ENCODE results near the gene STPG4.

The STPG4 gene

GRCh38 chr2:47087051-47087450 lies 68.1 kb downstream of the STPG4 start:
- no peak for DNase-seq (ENCODE audit: low read depth)

GRCh38 chr2:47086571-47086970 lies 68.5 kb downstream of the STPG4 start:
- DNase-seq (ENCODE audit: low read depth), result no peak

DNA sequence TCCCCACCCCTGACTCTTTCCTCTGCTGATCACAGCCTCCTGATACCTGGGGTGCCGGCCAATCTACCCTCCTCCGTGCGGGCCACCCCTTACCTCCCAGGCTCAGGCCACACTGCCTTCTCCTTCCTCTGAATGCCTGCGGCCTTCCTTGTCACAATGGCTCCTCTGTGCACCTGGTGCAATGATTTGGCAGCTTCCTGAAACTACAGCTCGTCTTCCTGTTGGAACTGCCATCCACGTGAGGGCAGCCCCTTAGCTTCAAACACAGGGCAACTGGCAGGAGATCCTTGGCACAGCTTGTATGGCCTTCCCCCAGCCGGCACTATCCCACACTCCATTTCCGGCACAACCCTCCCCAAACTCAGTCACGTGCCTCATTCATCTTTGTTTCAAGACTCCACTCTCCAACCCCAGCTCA lies 69.0 kb downstream of the STPG4 start:
- no peak for DNase-seq (ENCODE audit: low read depth)

DNA sequence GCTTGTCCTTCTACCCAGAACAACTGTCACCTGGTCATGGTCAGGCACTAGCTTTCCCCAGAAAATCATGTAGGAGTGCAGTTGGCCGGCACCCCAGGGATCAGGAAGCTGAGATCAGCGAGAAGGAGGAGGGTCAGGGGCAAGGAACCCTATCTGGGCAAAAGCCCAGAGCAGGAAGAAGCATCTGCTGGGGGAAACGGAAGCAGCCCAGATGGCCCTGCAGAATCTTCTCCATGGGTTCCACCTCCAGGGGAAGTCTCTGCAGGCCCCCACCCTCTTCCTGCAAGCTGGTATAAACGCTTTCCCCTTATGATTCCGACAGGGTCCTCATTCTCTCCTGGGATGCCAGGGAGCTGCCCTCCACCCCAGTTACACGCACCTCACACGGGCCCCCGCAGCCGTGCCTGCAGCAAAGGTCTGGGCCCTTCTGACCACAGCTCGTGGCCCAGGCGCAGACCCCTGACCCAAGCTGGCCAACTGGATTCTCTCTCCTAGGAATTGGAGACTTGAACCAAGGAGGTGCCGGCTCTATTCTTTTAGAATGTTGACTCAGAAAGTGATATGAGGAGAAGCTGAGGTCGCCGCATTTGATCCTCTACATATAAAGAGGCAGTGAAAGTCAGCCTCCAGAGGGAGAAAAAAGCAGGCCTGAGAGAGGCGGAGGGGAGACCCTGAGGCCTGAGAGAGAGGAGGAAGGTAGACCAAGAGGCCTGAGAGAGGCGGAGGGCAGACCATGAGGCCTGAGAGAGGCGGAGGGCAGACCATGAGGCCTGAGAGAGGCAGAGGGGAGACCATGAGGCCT lies 71.0 kb downstream of the STPG4 start:
- DNase-seq (ENCODE audit: low read depth), result no peak

DNA sequence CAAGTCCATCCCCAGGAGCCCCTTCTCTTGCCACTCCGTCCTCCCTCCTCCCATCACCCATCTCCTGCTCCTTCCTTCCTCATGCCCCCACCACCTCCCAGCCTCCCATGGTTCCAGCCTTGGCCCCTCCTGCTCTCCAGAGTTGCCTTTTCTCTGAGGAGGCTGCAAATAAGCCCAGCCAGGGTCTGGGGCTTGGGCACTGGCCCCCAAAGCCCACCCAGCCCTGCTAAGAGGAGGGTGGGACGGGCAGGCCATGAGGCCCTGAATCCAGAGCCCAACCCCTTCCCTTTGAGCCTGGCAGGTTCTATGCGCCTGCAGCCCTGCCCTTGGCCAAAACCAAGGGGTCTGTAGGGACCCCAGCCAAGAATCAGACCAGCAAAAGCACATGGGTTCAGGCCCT lies 71.6 kb downstream of the STPG4 start:
- DNase-seq (ENCODE audit: low read depth), result no peak

DNA sequence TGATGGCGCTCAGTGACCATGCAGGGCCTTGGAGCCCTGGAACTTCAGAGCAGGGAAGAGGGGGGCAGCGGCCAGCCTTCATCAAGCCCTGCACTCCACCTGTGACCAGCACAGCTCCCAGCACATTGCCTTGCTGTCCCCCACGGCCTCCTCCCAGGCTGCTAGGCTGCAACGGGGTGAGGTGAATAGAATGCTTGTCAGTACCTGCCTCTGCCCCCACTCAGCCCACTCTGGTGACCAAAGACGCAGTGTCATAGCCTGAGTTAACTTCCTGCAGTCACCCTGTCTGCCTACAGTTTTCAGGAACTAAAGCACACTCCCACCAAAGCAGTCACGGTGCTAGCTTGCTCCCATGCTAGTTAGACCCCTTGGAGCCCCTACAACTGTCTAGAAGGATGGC lies 72.1 kb downstream of the STPG4 start:
- DNase-seq (ENCODE audit: low read depth), result no peak

GRCh38 chr2:47080888-47081301 lies 74.2 kb downstream of the STPG4 start:
- DNase-seq (ENCODE audit: low read depth), result no peak

DNA sequence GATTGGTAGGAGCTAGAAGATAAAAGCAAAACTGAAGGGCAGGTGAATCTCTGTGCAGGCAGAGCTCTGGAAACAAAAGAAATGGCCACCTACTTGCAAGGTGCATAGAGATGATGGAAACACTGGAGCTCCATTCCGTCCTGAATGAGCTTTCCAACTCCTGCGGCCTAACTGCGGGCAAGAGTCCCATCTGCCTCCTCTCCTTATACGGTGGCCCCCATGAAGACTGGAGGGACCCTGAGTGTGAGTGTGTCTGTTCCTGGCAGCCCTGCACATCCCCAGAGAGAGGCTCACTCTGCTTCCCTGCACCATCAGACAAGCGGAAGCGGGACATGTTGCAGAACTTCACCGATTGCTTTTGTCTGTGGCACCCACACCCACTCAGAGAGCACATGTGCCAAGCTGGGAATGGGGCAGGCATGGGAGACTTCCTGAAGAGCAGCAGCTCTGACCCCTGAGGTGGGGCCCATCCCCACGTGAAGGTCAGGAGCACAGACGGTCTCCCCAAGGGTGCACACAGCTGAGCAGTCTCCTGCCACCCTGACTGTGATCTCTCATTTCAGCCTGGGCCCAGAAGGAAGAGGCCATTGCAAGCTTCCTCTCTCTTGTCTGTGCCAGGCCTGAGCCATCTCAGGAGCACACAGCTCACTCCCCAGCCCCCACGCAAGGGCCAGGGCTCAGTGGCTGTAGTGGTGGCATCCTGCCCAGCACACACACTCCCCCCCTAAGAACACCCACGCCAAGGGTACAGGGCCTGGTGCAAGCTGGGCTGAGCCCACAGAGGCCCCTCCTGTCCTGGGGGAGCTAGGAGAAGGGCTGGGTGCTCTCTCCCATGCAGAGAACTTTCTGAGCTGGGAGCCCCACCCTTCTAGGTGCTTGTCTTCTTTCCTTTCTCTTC lies 75.3 kb downstream of the STPG4 start:
- no peak for DNase-seq (ENCODE audit: low read depth)

DNA sequence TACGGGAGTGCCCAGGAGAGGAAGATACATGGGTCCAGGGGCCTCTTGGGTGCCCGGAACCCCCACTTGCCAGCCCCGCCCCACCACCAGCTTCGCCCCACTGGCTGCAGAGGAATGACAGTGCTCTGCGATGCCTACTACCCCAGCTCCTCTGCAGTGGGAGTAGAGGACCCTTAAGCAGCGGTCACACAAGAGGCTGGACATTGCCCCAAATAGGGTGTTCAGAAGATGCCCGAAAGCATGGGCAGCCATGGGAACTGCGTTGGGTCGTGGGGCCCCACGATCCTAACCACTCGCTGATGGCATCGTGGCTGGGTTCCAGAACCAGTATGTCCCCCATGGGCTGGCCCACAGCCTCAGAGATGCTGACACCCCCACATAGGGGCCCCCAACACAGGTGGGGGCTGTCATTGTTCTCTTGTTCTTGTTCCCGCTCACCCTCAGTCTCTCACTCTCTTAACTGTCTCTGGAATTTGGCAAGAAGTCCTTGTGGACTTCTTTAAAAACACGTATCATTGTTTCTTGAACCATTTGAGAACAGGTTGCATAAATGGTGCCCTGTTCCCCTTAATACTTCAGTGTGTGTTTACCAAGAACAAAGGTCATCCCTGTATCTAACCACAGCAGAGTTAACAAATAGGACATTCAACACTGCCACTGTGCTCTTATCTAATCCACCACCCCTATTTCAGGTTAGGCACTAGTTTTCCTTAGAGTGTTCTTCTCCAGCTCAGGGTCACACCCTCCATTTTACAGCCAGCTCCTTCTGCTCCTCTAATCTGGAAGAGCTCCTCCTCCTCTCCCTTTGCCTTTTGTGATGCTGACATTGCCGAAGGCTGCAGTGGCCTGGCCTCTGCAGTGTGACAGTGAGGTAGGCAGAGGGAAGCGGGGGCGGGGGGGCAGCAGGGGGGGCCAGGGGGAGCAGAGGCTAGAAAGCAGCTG lies 76.3 kb downstream of the STPG4 start:
- no peak for DNase-seq (ENCODE audit: low read depth)

DNA sequence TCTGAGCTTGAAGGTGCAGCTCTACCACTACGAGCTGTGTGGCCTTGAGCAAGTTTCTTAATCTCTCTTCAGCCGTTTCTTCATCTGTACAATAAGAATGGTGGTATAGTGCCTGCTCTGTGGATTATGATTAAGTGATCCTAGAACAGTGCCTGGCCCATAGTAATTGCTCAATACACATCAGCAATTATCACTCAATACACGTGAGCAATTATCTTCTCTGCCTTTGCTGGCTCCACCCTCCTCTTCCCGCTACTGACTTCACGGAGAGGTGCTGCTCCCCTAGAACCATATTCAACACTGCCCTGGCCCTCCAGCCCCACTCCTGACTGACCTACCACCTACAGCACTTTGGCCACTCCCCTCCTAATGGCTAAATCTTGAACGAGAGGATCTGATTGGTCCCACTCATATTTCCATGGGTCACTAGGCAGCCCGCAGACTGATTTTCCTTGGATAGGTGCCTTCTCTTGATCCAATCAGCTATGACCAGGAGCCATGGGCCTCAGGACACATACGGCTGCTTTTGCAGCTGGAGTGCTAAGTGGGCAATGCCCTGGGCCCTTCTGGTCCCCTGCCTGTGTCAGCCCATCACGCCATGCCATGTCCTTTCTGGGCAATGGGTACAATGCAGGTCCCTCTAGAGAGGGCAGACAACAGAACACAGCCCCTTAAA lies 77.5 kb downstream of the STPG4 start:
- DNase-seq (ENCODE audit: low read depth), result no peak

- DNase-seq (ENCODE audit: low read depth), result no peak
Observed at GRCh38 chr2:47076586-47077441, 78.3 kb downstream of the STPG4 start.

DNA sequence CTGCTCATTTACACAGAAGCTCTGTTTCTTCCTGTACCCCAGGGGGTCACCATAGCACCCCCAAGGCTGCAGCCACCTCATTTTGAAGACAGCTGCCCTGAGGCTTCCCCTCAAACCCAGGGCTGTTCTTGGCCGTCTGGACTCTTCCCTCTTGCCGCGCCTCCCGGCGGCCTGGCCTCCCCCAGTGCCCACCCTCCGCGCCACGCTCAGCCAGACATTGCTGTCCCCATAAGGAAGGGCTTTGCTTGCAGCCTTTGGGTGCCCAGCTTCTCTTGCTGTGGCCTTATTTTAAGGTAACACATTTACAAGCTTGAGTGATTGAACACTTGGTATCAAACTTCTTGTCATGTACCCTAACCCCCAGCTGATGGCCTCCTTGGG lies 79.0 kb downstream of the STPG4 start:
- no peak for DNase-seq (ENCODE audit: low read depth)

DNA sequence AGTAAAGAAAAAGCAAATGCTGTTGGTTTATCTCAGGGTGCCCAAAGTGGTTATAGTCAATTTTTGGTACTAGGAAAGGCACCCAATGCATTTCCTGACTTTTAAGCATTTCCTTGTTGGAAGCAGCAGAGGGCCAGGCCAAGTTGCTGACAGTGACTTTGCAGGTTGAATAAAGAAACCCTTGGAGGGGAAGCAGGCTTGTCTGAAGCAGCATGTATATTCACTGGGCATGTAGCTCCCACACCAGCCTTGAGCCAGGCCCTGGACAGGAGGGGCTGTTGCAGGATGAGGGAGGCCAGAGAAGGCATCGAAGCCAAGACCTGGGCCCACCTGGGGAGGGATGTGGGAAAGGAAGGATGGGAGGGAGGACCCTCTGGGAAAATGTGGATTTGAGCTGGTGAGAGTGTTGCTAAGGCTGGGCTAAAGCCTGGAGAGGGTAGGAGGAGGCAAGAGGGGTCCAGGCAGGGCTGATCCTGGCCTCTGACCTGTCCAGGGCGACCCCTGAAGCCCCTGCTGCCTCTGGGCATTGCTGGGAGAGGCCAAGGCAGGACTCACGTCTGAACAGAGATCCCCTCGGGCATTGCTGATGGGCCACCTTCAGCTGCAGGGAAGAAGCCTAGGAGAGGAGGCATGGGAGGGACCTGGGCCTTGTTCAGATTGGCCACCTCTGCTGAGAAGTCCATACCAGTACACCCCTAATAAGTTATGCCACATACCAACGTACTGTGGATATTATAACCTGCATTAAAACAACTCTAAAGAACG lies 79.6 kb downstream of the STPG4 start:
- DNase-seq (ENCODE audit: low read depth), result no peak

GRCh38 chr2:47074691-47075090 lies 80.4 kb downstream of the STPG4 start:
- no peak for DNase-seq (ENCODE audit: low read depth)

GRCh38 chr2:47073641-47074040 lies 81.5 kb downstream of the STPG4 start:
- DNase-seq (ENCODE audit: low read depth), result no peak

DNA sequence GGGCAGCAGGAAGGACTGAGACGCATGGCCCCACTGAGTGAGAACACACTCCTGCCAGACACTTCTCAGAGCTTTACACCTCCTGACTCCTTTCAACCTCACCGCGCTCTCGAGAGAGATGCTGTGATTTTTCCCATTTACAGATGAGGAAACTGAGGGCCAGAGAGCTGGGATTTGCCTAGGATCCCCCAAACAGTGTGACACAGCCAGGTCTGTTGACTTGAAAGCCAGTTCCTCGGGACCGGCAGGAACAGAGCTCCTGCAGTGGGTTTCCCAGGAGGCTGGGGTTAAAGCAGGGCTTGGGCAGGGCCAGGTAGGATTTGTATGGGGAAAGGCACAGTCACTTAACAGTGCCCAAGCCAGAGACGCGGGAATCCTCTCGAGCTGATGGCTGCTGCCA lies 81.9 kb downstream of the STPG4 start:
- DNase-seq (ENCODE audit: low read depth), result no peak

GRCh38 chr2:47072728-47073191 lies 82.3 kb downstream of the STPG4 start:
- no peak for DNase-seq (ENCODE audit: low read depth)

DNA sequence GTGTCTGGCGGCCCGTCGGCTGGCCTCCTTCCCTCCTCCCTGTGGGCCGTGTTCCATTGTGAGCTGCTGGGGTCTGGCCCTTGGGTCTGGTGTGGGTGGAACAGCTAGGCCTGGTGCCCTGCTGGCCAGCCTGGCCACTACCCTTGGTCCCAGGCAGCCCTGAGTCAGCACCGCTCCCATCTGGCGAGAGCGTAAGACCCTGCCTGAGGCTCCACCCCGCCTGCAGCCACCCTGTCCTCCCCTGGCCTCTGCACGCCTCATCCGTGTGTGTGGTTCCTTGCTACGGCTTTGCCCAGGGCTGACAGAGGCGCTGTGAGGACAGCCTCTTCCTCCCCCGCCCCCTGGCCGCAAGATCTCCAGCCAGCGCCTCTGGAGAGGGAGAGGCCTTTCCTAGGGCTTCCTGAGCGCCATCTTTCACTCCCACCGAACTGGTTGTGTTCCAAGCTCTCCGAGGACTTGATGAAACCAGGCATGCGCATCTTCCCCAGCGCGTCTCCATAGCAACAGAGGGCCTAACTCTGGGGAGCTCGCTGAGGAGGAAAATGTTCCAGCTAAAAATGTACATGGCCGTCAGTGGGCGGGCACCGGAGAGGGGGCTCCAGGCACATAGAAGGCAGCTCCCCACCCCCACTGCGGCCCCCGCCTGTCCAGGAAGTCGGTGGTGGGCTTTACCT lies 83.0 kb downstream of the STPG4 start:
- DNase-seq (ENCODE audit: low read depth), result no peak
